ENCODE data around the gene EVA1C.

- TF ChIP-seq CTCF (optimal IDR thresholded peaks at IDR 0.05 in 1 of 3, IDR thresholded peaks at IDR 0.05 in 1 of 3, conservative IDR thresholded peaks at IDR 0.05 in 1 of 3; ENCODE audit: extremely low read depth in 1 of 3, insufficient read depth in 2 of 3, low read length in 3 of 3) (no peak), EZH2 (IDR thresholded peaks at IDR 0.05; ENCODE audit: low read length) (no peak)
Observed at GRCh38 chr21:32492376-32492775, 79.9 kb downstream of the EVA1C start.

Data from keratinocyte (primary cell).